ENCODE measurements around the gene SMIM38. TPM values are rescaled to one million over a fixed set of nuclear protein-coding genes. Genes with fewer than 3 reads are reported as not detected.
"Not testable (repeated sequence)": the region's sequence is repeated elsewhere in the genome, so short reads cannot be mapped to it uniquely, and the experiment has no call there.

The SMIM38 gene
- total RNA-seq, 1 donor from 2014 or later, result not detected

DNA sequence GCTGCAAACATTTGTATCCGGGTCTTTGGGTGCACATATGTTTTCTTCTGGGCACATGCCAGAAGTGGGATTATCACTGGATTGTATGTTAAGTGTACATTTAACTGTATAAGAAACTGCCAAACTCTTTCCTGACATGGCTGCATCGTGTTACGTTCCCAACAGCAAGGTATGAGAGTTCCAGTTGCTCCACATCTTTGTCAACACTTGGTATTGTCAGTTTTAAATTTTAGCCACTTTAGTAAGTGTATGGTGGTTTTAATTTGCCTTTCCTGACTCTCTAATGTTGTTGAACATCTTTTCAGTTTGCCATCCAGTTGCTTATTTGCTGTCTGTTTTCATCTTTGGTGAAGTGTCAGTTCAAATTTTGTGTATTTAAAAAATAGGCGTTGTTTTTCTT is 22.5 kb upstream of the SMIM38 start:
- TF ChIP-seq, protein P1, sequence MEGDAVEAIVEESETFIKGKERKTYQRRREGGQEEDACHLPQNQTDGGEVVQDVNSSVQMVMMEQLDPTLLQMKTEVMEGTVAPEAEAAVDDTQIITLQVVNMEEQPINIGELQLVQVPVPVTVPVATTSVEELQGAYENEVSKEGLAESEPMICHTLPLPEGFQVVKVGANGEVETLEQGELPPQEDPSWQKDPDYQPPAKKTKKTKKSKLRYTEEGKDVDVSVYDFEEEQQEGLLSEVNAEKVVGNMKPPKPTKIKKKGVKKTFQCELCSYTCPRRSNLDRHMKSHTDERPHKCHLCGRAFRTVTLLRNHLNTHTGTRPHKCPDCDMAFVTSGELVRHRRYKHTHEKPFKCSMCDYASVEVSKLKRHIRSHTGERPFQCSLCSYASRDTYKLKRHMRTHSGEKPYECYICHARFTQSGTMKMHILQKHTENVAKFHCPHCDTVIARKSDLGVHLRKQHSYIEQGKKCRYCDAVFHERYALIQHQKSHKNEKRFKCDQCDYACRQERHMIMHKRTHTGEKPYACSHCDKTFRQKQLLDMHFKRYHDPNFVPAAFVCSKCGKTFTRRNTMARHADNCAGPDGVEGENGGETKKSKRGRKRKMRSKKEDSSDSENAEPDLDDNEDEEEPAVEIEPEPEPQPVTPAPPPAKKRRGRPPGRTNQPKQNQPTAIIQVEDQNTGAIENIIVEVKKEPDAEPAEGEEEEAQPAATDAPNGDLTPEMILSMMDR (conservative IDR thresholded peaks at IDR 0.05; ENCODE audit: low read depth, low read length), result no peak
- no peak for DNase-seq (ENCODE audit: low read depth)
- no peak overlapping the region for H3K4me3 ChIP-seq (ENCODE audit: low read depth, low read length)

DNA sequence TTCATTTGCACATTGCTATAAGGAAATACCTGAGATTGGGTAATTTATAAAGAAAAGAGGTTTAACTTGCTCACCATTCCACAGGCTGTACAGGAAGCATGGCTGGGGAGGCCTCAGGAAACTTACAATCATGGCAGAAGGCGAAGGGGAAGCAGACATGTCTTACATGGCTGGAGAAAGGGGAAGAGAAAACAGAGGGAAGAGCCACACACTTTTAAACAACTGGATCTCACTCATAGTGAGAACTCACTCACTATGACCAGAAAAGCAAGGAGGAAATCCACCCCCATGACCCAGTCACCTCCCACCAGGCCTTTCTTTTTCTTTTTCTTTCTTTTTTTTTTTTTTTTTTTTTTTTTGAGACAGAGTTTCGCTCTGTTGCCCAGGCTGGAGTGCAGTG is 21.6 kb upstream of the SMIM38 start:
- not testable (repeated sequence) for DNase-seq (ENCODE audit: low read depth); H3K4me3 ChIP-seq (ENCODE audit: low read depth, low read length)

DNA sequence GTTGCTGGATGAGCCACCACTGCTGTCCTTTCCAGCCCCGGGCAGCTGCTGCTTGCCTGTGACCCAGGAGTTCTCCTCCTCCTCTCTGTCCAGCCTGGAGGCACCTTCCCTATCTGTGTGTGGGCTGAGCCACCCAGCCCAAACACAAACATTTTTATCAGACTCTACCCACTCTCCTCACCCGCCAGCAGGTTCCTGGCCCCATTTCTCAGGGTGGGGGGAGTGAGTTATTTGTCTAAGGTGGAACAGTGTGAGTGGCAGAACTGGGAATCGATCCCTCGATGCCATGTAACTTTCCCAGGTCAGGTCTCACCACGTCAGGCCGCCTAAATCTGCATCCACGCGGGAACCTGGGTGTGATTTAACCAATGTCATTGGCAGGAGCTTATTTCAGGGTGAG is 20.8 kb upstream of the SMIM38 start:
- no peak for DNase-seq (ENCODE audit: low read depth)
- no peak overlapping the region for H3K4me3 ChIP-seq (ENCODE audit: low read depth, low read length)
- TF ChIP-seq, protein P1 (conservative IDR thresholded peaks at IDR 0.05; ENCODE audit: low read depth, low read length), result no peak

DNA sequence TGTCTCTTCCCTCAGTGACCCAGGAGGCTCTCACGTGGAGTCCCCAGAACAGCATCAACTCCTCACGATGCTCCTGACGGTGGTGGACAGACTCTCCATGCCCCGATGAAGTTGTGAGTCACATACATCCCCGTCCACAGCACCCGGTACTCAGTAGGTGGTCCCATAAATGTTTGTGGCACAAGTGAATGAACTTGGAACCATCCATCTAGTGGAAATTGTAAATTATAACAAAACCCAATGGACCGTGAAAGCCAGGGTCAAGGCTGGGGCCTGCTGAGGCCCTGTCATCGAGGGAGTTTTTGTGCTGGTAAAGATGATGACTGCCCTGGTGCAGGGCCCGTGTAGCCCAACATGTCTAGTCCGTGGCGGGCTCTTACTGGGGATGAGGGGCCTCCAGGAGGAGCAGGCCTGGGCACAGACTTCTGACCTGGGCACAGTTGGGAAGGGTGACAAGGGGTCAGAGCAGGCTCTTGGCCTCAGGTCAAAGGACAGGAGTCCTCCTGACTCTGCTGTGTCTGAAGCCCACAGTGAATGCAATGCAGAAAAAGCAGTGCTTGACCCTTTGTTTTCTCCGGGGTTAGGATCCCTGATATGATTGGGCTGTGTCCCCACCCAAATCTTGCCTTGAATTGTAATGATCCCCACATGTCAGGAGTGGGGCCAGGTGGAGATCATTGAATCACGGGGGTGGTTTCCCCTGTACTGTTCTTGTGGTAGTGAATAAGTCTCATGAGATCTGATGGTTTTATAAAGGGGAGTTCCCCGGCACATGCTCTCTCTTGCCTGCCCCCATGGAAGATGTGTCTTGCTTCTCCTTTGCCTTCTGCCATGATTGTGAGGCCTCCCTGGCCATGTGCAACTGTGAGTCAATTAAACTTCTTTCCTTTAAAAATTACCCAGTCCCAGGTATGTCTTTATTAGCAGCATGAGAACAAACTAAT is 20.0 kb upstream of the SMIM38 start:
- H3K4me3 ChIP-seq (ENCODE audit: low read depth, low read length), result no peak overlapping the region
- no peak for DNase-seq (ENCODE audit: low read depth)
- TF ChIP-seq, protein P1 (conservative IDR thresholded peaks at IDR 0.05; ENCODE audit: low read depth, low read length), result no peak

DNA sequence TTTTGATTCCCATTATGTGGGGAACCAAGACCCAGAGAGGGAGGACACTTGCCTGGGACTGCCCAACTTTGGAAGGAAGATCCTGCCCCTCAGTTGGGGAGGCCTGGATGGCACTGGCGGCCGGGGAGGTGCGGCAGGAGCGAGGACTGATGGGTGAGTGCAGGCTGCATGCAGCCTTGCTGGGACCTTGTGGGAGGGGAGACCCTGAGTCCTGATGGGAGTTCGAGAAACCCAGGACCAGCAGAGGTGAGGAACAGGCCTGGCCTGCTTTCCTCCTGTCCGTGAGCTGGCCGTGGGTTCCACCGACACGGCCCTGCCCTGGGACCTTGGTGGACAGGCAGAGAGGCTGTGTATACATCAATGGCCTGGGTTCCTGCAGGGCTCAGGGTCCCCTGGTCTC is 19.3 kb upstream of the SMIM38 start:
- no peak for DNase-seq (ENCODE audit: low read depth)
- TF ChIP-seq, protein P1 (conservative IDR thresholded peaks at IDR 0.05; ENCODE audit: low read depth, low read length), result no peak
- H3K4me3 ChIP-seq (ENCODE audit: low read depth, low read length), result no peak overlapping the region

DNA sequence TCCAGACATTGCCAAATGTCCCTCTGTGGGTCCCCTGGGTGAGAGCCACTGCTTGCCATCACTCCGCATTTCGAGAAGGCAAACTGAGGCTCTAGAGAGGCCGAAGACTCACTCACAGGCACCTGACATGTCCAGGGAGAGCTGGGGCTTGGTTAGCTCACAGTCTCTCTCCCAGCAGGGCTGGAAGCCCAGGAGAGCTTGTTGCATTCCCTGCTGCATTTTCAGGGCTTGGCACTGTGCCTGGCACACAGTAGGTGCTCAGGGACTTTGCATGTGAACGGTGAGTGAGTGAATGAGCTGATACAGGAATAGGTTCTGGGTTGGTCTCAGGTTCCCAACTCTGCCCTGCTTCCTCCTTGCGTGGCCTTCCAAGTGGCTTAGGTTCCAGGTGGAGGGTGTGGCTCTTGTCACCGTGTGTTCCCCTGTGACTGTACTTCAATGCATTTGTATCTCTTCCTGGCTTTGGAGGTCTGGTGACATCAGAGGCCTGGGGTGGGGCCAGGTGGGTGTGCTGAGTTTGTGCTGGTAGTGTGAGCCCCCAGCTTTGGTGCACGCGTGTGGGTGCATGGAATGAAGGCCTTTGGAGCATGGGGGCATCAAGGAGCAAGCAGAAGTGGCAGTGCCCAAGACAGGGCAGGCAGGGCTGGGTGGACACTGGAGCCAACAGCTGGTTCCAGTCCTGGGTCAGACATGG is 18.4 kb upstream of the SMIM38 start:
- DNase-seq (ENCODE audit: low read depth), result no peak
- TF ChIP-seq, protein P1 (conservative IDR thresholded peaks at IDR 0.05; ENCODE audit: low read depth, low read length), result no peak
- no peak overlapping the region for H3K4me3 ChIP-seq (ENCODE audit: low read depth, low read length)

DNA sequence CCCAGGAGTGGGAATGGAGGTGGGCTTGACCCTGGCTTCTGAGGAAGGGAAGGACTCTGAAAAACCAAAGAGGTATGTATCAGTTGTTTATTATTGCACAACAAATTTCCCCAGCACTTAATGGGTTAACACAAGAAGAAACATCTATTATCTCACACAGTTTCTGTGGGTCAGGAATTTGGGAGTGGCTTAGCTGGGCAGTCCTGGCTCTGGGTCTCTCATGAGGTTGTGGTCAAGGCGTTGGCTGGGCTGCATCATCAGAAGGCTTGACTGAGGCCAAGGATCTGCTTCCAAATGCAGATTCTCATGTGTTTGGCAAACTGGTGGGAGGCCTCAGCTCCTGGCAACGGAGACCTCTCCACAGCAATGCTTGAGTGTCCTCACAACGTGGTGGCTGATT is 17.5 kb upstream of the SMIM38 start:
- no peak for DNase-seq (ENCODE audit: low read depth)
- no peak overlapping the region for H3K4me3 ChIP-seq (ENCODE audit: low read depth, low read length)
- TF ChIP-seq, protein P1 (conservative IDR thresholded peaks at IDR 0.05; ENCODE audit: low read depth, low read length), result no peak

DNA sequence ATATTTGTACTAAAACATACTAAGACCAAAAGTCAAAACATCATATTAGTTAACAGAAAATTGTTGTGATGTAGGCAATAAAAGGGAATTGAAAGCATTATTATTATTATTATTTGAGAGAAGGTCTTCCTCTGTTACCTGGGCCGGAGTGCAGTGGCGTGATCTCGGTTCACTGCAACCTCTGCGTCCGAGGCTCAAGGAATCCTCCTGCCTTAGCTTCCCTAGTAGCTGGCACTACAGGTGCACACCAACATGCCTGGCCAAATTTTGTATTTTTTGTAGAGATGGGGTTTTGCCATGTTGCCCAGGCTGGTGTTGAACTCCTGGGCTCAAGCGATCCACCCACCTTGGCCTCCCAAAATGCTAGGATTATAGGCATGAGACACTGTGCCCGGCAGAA is 15.6 kb upstream of the SMIM38 start:
- DNase-seq (ENCODE audit: low read depth); H3K4me3 ChIP-seq (ENCODE audit: low read depth, low read length): not testable (repeated sequence)
